Measurements from ENCODE around the gene RARA.

RARA gene

DNA sequence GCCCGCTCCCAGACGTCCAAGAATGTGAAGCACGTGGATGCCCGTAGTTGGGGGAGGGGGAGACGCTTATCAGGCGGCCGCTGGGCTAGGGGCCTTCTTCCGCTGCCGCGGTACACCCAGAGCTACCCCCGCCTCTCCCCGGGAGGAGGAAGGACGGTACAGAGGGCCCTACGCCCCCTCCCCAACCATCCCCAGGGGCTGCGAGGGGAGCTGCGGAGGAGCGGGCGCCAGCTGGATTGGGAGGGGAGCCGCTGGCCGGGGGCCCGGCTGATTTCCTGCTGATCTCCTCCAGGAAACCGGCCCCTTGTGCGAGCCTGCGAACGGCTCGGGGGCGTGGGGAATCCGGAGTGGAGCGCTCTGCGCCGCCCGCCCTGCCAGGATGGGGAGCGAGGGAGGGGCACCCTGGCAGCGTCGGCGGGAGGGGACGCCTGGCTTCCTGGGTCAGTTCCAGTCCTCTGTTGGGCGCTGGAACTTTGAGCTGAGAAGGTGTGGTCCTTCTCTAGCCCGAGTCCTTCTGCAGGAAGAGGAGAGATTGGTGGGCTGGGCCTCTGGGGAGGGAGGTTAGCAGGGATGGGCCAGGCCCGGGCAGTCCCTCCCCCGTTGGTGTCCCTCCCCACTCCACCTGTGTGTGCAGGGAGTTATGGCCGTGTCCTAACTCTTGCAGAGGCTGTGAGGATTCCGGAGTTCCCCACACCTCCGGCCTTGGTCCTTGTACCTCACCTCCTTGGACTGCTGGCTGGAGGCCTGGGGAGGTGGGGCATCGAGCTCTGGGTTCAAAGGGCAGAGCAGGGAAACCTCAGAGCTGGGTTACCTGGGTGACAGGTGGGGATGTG is 36.4 kb downstream of the RARA start:
- in situ Hi-C loops (cut with MboI; ENCODE audit: low sequenced_read_pairs): no loop called here

GRCh38 chr17:40345994-40346764 is 37.2 kb downstream of the RARA start:
- in situ Hi-C loops (cut with MboI; ENCODE audit: low sequenced_read_pairs): no loop called here

GRCh38 chr17:40346765-40347158 is 37.8 kb downstream of the RARA start:
- in situ Hi-C loops (cut with MboI; ENCODE audit: low sequenced_read_pairs): no loop called here

GRCh38 chr17:40347319-40348135 is 38.5 kb downstream of the RARA start:
- in situ Hi-C loops (cut with MboI; ENCODE audit: low sequenced_read_pairs): no loop called here

DNA sequence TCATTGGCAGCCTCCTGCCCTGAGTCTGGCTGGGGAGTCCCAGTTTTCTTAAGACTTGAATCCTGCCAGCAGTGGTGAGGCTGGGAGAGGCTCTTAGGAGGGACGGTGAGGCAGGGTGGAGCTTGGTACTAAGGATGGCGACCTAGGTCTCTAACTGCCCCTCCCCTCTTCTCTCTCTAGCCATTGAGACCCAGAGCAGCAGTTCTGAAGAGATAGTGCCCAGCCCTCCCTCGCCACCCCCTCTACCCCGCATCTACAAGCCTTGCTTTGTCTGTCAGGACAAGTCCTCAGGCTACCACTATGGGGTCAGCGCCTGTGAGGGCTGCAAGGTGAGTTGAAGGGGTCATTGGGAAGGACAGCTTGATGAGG is 39.1 kb downstream of the RARA start:
- in situ Hi-C loops (cut with MboI; ENCODE audit: low sequenced_read_pairs): no loop called here

DNA sequence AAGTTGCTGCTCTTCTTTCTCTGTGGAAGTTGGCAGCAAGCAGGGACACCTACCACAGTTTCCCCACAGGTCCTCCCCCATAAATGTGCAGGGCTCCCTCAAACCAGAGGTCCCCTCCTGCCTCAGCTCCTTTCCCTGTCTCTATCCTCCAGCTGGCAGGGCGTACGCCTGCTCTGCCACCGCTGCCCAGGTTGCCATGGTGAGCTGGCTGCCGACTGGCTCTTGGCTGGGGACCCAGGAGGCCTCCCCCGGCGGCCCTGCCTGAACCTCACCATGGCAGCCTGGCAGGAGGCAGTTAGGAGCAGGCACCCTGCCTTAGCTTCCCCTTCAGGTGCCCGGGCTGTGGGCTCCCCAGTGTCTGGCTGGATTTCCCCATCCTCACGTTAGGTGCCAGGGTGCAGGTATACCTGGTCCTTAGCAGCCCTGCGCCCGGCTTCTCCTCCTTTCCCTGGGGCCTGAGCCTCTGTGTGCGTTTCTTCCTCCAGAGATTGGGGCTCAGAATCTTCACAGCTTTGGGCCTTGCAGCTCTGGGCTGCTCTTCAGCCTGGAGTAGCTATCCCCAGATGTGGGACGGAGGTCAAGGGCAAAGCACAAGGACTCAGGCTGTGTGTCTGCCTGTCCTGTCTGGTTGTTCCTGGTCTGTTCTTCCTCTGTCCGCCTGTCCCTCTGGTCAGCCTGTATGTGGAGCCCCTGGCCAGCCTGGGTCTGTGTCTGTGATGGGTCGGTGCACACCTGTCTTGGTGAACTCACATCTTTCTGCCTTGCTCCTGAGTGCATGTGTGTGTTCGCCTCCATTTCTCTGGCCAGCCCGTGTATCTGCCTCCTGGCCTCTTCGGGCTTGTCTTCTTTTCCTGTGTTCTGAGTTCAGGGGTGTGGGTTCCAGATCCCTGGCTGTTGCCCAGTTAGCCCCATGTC is 39.8 kb downstream of the RARA start:
- in situ Hi-C loops (cut with MboI; ENCODE audit: low sequenced_read_pairs): no loop called here

GRCh38 chr17:40349477-40349894 is 40.5 kb downstream of the RARA start:
- in situ Hi-C loops (cut with MboI; ENCODE audit: low sequenced_read_pairs): no loop called here

DNA sequence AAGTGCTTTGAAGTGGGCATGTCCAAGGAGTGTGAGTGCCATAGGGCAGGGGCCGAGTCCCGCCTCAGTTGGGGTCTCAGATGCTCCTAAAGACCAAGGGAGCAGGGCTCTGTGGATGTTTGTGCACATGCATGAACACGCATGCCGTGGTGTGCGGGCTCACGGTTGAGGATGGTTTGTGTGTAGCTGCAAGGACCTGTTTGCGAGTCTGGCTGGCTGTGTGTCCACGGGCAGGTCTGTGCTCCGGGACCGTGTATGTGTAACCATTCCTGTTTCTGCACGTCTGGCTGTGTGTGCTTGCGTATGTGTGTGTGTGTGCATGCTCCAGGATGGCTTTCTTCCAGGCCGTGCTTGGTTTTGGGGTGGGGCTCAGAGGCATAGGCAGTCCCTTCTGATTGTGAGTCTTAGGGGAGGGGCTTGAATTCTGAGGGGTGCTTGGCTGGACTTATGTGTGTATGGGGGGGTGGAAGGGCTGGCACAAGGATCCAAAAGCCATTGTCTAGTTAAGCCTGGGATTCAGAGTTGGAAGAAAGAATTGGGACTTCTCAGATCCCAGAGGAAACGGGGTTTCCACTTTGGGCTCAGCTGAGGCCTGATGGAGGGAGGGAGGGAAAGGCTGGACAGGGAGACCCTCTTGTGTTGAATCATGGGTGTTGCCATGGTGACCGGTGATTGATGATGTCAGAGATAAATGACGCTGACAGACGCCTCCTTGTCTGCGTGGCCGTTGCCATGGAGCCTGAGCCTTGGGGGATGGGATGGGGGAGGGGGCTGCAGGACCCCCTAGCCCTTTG is 41.1 kb downstream of the RARA start:
- in situ Hi-C loops (cut with MboI; ENCODE audit: low sequenced_read_pairs): no loop called here

DNA sequence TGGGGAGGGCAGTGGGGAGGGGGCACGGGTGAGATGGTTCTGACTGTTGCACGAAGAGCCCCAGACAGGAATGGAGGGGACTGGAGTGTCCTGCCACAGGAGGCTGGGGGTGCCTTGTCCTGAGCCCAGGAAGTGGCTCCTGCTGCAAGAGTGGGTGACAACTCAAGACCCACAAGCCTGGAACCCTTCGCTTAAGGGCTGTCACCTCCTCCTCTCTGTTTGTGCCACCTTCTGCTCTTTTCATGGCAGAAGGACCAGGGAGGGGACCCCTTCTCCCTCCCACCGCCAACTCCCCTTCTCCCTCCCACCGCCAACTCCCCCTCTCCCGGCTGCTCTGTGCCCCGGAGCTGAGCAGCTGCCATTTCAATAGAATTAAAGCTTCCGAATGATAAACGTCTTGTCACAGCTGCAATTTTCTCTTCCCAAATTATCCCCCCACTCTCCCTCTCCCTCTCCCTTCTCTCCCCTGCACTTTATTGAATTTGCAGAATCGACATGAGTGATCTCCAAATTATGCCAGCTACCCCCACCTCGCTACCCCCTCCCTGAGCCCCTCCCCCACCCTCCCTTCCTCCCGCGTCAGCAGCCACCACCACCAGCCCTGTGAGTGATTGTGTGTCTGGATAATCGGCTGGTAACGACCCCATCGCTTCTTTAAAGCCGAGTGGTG is 41.8 kb downstream of the RARA start:
- in situ Hi-C loops (cut with MboI; ENCODE audit: low sequenced_read_pairs): no loop called here

DNA sequence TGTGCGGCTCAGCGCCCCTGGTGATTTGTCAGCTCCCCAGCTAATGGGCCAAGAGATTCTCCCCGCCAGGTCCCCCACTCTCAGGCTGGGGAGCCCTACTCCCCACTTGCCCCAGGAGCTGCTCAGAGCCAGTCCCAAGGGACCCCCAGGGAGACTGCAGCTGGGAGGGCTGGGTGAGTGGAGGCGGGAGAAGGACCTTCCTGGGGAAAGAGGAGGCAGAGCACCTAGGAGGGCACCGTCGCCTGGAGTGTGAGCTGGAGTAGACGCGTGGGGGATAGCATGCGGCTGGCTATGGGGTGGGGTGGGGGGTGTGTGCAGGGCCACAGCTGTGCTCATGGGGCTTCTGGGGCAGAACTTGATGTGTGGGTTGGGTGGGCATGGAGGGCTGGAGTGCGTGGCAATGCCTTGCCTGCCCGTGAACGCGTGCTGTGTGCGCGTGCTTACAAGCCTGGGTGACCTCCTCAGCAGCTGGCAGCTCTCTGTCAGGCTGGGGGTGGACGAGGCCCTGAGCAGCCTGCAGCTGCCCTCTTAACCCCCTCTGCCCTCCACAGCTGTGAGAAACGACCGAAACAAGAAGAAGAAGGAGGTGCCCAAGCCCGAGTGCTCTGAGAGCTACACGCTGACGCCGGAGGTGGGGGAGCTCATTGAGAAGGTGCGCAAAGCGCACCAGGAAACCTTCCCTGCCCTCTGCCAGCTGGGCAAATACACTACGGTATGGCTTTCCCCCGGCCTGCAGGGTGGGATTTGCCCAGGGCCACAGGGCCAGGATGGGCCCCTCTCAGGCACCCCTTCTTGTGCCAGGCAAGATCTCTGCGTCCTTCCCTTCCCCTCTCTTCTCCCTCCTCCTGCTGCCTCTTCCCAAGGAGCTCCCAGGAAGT is 42.6 kb downstream of the RARA start:
- in situ Hi-C loops (cut with MboI; ENCODE audit: low sequenced_read_pairs): no loop called here

- in situ Hi-C loops (cut with MboI; ENCODE audit: low sequenced_read_pairs): no loop called here
Measured at GRCh38 chr17:40352237-40352778, 43.3 kb downstream of the RARA start.

- in situ Hi-C loops (cut with MboI; ENCODE audit: low sequenced_read_pairs): no loop called here
Measured at GRCh38 chr17:40352779-40353394, 43.9 kb downstream of the RARA start.

GRCh38 chr17:40354221-40355122 is 45.5 kb downstream of the RARA start:
- in situ Hi-C loops (cut with MboI; ENCODE audit: low sequenced_read_pairs): no loop called here

DNA sequence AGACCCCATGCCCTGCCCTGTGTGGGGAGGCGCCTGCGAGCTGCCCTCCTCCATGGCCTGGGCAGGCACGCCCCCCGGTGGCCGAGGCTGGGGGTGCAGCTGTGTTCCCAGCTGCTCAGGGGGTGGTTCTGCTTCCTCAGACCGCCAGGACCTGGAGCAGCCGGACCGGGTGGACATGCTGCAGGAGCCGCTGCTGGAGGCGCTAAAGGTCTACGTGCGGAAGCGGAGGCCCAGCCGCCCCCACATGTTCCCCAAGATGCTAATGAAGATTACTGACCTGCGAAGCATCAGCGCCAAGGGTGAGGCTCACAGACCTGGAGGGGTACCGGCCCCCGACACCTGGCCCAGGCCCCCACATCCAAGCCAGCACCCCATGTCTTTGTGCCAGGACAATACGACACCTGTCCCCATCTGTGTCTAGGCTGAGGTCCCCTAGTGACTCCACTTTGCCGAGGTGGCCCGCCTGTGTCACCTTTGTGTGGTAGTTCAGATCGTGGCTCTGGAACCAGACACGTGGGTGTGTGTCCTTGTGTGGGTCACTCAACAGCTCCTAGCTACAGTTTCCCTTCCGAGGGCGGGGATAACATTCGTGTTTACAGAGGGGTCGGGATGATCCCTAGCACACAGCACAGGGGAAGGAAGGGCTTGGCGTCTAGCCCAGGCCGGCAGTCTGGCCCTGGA is 46.3 kb downstream of the RARA start:
- in situ Hi-C loops (cut with MboI; ENCODE audit: low sequenced_read_pairs): no loop called here

- in situ Hi-C loops (cut with MboI; ENCODE audit: low sequenced_read_pairs): no loop called here
Measured at GRCh38 chr17:40355804-40356758, 47.1 kb downstream of the RARA start.
